DMS153 treated with DMSO at 0.1 percent for 48 hours (cell line): ENCODE data around the gene MAX.
"Not testable (repeated sequence)": the region's sequence is repeated elsewhere in the genome, so short reads cannot be mapped to it uniquely, and the experiment has no call there.

Source experiments
- DNase-seq: peaks from one replicate; lab custom pipeline; 2025; ENCODE audit not compliant: unreplicated experiment; lab: John Stamatoyannopoulos, UW

MAX gene

GRCh38 chr14:65040666-65041433 is 61.5 kb downstream of the MAX start:
- no peak for DNase-seq

- DNase-seq, result no peak
Observed at GRCh38 chr14:65038966-65039365, 63.4 kb downstream of the MAX start.

GRCh38 chr14:65035049-65035448 is 67.3 kb downstream of the MAX start:
- DNase-seq, result no peak

- no peak for DNase-seq
Observed at GRCh38 chr14:65034021-65034420, 68.3 kb downstream of the MAX start.

GRCh38 chr14:65033181-65033580 is 69.1 kb downstream of the MAX start:
- DNase-seq, result no peak

- DNase-seq, result no peak
Observed at GRCh38 chr14:65032319-65032718, 70.0 kb downstream of the MAX start.

GRCh38 chr14:65031321-65031720 is 71.0 kb downstream of the MAX start:
- not testable (repeated sequence) for DNase-seq

- no peak for DNase-seq
Observed at GRCh38 chr14:65028937-65029336, 73.4 kb downstream of the MAX start.

- no peak for DNase-seq
Observed at GRCh38 chr14:65027127-65027799, 75.1 kb downstream of the MAX start.

- no peak for DNase-seq
Observed at GRCh38 chr14:65026526-65026925, 75.8 kb downstream of the MAX start.

- no peak for DNase-seq
Observed at GRCh38 chr14:65025818-65026217, 76.5 kb downstream of the MAX start.
